ENCODE measurements around the gene MYOG.

DNA sequence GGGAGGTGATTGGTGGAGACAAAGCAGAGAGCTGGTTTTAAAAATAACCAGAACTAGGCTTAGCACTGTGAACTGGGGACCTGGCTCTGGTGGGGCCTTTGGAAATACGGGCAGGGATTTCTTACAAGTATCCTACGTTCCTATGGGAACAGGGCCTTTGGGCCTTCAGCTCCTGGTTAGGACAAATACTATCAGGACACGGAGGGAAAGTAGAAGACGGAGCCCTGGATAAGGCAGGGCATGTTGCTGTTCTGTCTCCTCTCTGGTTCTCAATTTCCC is 5.3 kb upstream of the MYOG start:
- TF ChIP-seq, protein P1, sequence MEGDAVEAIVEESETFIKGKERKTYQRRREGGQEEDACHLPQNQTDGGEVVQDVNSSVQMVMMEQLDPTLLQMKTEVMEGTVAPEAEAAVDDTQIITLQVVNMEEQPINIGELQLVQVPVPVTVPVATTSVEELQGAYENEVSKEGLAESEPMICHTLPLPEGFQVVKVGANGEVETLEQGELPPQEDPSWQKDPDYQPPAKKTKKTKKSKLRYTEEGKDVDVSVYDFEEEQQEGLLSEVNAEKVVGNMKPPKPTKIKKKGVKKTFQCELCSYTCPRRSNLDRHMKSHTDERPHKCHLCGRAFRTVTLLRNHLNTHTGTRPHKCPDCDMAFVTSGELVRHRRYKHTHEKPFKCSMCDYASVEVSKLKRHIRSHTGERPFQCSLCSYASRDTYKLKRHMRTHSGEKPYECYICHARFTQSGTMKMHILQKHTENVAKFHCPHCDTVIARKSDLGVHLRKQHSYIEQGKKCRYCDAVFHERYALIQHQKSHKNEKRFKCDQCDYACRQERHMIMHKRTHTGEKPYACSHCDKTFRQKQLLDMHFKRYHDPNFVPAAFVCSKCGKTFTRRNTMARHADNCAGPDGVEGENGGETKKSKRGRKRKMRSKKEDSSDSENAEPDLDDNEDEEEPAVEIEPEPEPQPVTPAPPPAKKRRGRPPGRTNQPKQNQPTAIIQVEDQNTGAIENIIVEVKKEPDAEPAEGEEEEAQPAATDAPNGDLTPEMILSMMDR (IDR thresholded peaks at IDR 0.05; ENCODE audit: low read length), result no peak
- TF ChIP-seq EZH2 (IDR thresholded peaks at IDR 0.05; ENCODE audit: borderline replicate concordance, low read length), result no peak
